Smooth muscle cell of the umbilical artery (primary cell): Measurements from ENCODE around the gene ZNF219. TPM values are rescaled to one million over a fixed set of nuclear protein-coding genes. Genes with fewer than 3 reads are reported as not detected.

ENCODE experiments used
- total RNA-seq: library from RNA; depleted of rRNA; stranded (reverse); fragments of >200 nt; gene quantifications from 2 replicates; pipeline ENCODE4 v1.2.3, GENCODE V29; 2014

The ZNF219 gene
- 4.8 and 6.0 TPM in 2 replicates for total RNA-seq

DNA sequence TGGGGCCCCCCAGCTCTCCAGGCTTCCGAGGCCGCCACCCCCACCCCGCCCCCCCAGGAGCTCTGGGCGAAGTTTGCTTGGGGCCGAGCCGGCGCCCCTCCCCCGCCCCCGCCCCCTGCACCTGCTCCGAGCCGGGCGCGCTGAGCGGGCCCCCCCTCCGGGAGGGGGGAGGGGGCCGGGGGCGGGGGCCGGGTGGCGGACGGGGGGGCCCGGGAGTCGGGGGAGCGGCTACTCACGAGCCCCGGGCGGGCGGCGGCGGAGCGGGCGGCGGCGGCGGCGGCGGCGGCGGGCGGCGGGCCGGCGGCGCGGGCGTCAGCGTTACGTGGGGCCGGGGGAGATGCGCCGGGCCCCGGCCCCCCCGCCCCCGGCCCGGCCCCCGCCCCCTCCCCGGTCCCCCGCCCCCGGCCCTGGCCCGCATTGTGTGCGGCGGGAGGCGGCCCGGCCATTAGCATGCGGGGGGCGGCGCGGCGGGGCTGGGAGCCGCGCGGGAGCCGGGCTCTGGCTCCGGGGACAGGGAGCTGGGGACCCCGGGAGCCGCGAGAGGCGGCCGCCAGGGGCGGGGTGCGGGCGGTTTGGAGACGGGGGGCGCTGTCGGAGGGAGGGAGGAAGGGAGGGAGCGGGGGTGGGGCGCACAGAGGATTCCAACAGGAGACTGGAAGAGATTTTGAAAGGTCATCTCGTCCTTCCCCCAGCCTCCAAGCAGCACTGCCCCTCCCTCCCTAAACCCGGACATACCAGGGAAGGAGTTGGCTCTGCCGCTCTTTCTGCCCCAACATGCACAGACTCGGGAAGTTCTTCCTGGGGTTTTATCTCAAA is at the start of gene ZNF219:
Gene ZNF219 (minus strand): TSS at position 580 of the 816 bp plus-strand sequence. CDS start 5,064 bp downstream, outside the sequence.

DNA sequence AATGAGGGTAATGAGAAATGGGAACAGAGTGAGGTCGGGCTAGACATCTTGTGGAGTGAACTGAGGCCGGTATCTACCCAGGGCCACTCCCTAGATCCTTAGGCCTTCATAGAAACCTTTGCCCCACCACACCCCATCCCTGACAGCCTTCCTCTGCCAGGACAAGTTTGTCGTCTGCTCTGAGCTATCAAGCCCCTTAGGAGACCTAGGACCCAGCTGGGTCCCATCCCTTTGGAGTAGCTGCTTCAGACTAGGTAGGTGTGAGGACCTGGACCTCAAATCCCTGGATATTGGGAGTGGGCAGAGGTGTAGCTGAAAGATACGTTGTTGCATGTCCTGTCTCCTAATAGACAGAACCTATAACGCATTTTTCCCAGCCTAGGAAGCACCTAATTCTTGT is 2.5 kb upstream of the ZNF219 start, which contains the start of gene TMEM253:
Gene TMEM253 (plus strand): TSS at position 136 of the 400 bp plus-strand sequence. CDS start 278 bp downstream, outside the sequence.

DNA sequence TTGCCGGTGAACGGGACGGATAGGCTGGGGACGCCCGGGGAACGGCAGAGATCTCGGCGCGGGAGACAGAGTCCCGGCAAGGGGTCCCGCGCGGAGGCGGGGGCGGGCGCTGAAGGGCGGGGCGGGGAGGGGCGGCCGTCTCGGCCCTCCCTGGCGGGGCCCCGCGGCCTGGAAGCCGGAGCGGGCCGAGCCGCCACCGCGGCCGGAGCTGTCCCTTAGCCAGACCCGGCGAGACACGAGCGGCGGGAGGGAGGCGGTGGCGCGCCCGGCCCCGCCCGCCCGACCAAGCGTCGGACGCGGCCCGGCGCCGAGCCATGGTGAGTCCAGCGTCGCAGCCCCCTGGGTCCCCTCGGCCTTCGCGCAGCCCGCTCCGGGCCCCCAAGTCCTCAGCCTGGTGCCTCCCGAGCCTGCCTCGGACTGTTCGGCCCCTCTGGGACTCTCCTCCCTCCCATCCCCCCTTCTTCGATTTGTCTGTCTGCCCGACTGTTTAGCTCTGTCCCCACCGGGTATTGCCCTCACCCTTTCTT is 28.3 kb downstream of the ZNF219 start, which contains the start of gene ARHGEF40:
Gene ARHGEF40 (plus strand): TSS at position 222 of the 527 bp plus-strand sequence. CDS start 93 bp downstream, at position 315.

DNA sequence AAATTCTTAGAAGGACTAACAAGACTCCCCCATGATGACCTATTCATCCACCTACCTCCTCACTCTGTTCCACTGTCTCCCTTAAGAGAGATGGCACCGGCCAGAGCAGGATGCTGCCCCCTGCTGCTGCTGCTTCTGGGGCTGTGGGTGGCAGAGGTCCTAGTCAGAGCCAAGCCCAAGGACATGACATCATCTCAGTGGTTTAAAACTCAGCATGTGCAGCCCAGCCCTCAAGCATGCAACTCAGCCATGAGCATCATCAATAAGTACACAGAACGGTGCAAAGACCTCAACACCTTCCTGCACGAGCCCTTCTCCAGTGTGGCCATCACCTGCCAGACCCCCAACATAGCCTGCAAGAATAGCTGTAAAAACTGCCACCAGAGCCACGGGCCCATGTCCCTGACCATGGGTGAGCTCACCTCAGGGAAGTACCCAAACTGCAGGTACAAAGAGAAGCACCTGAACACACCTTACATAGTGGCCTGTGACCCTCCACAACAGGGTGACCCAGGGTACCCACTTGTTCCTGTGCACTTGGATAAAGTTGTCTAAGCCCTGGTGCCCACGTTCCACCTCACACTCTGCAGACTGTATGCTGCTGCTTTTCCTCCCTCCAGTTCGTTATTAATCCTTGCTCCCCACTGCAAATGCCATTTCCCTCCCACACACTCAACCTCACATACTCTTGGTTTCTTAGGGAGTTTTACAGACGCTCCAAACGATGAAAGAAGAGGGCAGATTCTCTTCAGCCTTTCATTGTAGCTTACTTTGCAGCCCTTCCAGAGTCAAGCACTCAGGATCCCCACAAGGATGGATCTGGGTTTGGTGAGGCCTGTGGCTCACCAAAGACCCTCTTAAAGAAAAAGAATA is 40.4 kb downstream of the ZNF219 start, which contains the start of gene RNASE8:
Gene RNASE8 (plus strand): TSS at position 20 of the 873 bp plus-strand sequence. CDS start 71 bp downstream, at position 91.

DNA sequence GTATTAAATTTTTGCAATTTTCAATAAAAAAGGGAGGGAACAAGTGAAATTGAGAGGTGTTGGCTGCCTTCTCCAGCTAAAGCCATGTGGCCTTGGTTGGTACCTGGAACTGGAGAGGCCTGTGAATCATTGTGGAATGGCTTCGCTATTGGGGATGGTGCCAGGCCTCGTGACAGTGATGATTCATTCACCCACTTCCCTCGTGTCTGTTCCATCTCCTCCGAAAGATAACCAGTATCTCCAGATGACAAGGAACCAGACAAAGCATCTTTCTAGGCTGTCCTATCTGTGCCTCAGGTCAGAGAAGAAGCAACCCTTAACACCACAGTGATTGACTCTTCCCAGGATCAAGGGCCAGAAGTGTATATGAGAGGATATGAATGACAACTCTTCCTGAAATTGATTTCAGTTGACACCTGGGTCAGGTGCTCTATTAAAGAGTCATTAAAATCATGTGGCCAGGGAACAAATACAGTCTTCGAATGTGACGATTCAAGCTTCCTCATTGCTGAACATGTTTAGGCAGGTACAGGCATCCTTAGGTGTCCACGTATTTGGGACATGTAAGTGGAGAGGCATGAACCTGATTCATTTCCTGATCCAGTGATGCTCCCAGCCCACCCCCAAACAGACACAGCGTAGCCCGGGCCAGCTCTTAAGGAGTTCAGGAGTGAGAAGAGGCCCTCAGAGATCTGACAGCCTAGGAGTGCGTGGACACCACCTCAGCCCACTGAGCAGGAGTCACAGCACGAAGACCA is 56.6 kb downstream of the ZNF219 start, which contains the start of gene RNASE7:
Gene RNASE7 (plus strand): TSS at position 687 of the 758 bp plus-strand sequence. CDS start 631 bp downstream, outside the sequence.

Other genes starting within 250 kb of the ZNF219 start
- gene RNASE3, start 207.3 kb downstream of the ZNF219 start, total RNA-seq, result not detected in 2 replicates
- not detected in 2 replicates for gene RNASE2, start 143.2 kb downstream of the ZNF219 start, total RNA-seq
- 36.1 and 48.1 TPM in 2 replicates for gene METTL17, start 108.7 kb downstream of the ZNF219 start, total RNA-seq
- 0.30 TPM in 1 of 2 replicates, not detected in the other for gene SLC39A2, start 99.4 kb downstream of the ZNF219 start, total RNA-seq
- 0.37 and 0.89 TPM in 2 replicates for gene NDRG2, start 73.6 kb downstream of the ZNF219 start, total RNA-seq
- gene TPPP2, start 68.4 kb downstream of the ZNF219 start, total RNA-seq, result not detected in 2 replicates
- not detected in 2 replicates for gene RNASE13, start 63.8 kb downstream of the ZNF219 start, total RNA-seq
- gene RNASE7, start 56.3 kb downstream of the ZNF219 start, total RNA-seq, result not detected in 2 replicates
- gene RNASE8, start 40.8 kb downstream of the ZNF219 start, total RNA-seq, result not detected in 2 replicates
- gene ARHGEF40, start 28.4 kb downstream of the ZNF219 start, total RNA-seq, result 50.5 and 81.2 TPM in 2 replicates
- gene TMEM253, start 2.4 kb upstream of the ZNF219 start, total RNA-seq, result not detected in 2 replicates
- gene OR5AU1, start 57.4 kb upstream of the ZNF219 start, total RNA-seq, result not detected in 2 replicates
- gene HNRNPC, start 170.8 kb upstream of the ZNF219 start, total RNA-seq, result 597 and 614 TPM in 2 replicates
- gene RPGRIP1, start 181.4 kb upstream of the ZNF219 start, total RNA-seq, result not detected in 2 replicates